HL-60 (cell line): ENCODE data around the gene DTNBP1.

ENCODE experiments used
- CTCF ChIP-seq: IDR thresholded peaks from one replicate; pipeline ENCODE4 v1.5.1; 2011; ENCODE audit warnings: low read length, control low read depth, inconsistent platforms; ENCODE audit not compliant: insufficient read depth
- GABPA ChIP-seq: IDR thresholded peaks from 2 replicates; pipeline ENCODE4 v1.6.1; 2012; ENCODE audit warnings: low read depth
- POLR2AphosphoS5 ChIP-seq: IDR thresholded peaks from 2 replicates; pipeline ENCODE4 v1.6.1; 2012; ENCODE audit warnings: low read depth
- REST ChIP-seq: IDR thresholded peaks from 2 replicates; pipeline ENCODE4 v1.6.1; 2012; ENCODE audit warnings: low read depth; ENCODE audit not compliant: insufficient replicate concordance
- SPI1 ChIP-seq: IDR thresholded peaks from 2 replicates; pipeline ENCODE4 v1.6.1; 2012; ENCODE audit warnings: low read depth, mild to moderate bottlenecking, borderline replicate concordance

GRCh38 chr6:15536198-15536955, 126.5 kb downstream of the DTNBP1 start:
- TF ChIP-seq CTCF, result no peak
- no peak for TF ChIP-seq POLR2AphosphoS5
- TF ChIP-seq REST, result no peak
- TF ChIP-seq GABPA, result no peak
- TF ChIP-seq SPI1, result no peak
